H1 (cell line): ENCODE measurements around the gene COG7. TPM values are rescaled to one million over a fixed set of nuclear protein-coding genes. Genes with fewer than 3 reads are reported as not detected.
A peak's percentile ranks its signal among the peaks of the same experiment; 100 is the strongest.

Experiments
- CTCF ChIA-PET: fragments of 300-600 bp; sonication (Branson Sonifier 250); formaldehyde crosslinking; loops from one replicate; lab custom pipeline; 2021; ENCODE audit not compliant: partially characterized antibody; lab: Charles Lee
- POLR2A ChIA-PET: fragments of 300-600 bp; sonication (Branson Sonifier 250); formaldehyde crosslinking; loops from one replicate; lab custom pipeline; 2021; ENCODE audit warnings: inconsistent platforms; ENCODE audit not compliant: partially characterized antibody; lab: Charles Lee
- DNase-seq, 2 experiments: peaks; one replicate each; pipeline versions ENCODE4 v3.0.0 to v3.0.0-alpha.2; 2010 to 2022; ENCODE audit warnings: low spot score in 2 of 2, low read depth in 1 of 2, mixed read lengths in 1 of 2
- FAIRE-seq: peaks from 2 replicates; lab custom pipeline; 2011; peaks lifted over from hg19 to GRCh38; lab: Jason Lieb, UNC
- H2AFZ ChIP-seq: 2 replicates; pipeline ENCODE4 v1.8.1; 2012; ENCODE audit warnings: low read length, inconsistent platforms
- H2AK5ac ChIP-seq: 2 replicates; pipeline ENCODE4 v1.6.1; 2013; ENCODE audit warnings: low read depth, low read length
- H2BK120ac ChIP-seq: replicated peaks from 2 replicates; pipeline ENCODE3; 2013; ENCODE audit warnings: low read depth, low read length, inconsistent platforms
- H2BK12ac ChIP-seq: 2 replicates; pipeline ENCODE4 v1.6.1; 2013; ENCODE audit warnings: low read depth, low read length
- H2BK15ac ChIP-seq: 2 replicates; pipeline ENCODE4 v1.6.1; 2013; ENCODE audit warnings: low read length
- H2BK20ac ChIP-seq: 2 replicates; pipeline ENCODE4 v1.6.1; 2013; ENCODE audit warnings: low read length
- H2BK5ac ChIP-seq: 2 replicates; pipeline ENCODE4 v1.6.1; 2013; ENCODE audit warnings: low read depth, low read length
- H3K14ac ChIP-seq: 2 replicates; pipeline ENCODE4 v1.6.1; 2013; ENCODE audit warnings: inconsistent platforms; ENCODE audit not compliant: insufficient read length
- H3K18ac ChIP-seq: 2 replicates; pipeline ENCODE4 v1.6.1; 2013; ENCODE audit warnings: low read length; ENCODE audit errors: extremely low read depth
- H3K23ac ChIP-seq: 2 replicates; pipeline ENCODE4 v1.6.1; 2013; ENCODE audit warnings: inconsistent platforms; ENCODE audit not compliant: insufficient read length
- H3K23me2 ChIP-seq: 2 replicates; pipeline ENCODE4 v1.6.1; 2013; ENCODE audit warnings: low read depth, low read length
- H3K27ac ChIP-seq: 2 replicates; pipeline ENCODE4 v1.6.1; 2011; ENCODE audit warnings: low read depth, low read length, inconsistent platforms
- H3K27me3 ChIP-seq, 4 experiments: replicated peaks in 1 of 4; 1 replicate in 1 of 4; 2 replicates in 3 of 4; pipeline versions ENCODE4 v1.6.1 to v1.8.1; 2011 to 2013; ENCODE audit warnings: low read length in 3 of 4, mild to moderate bottlenecking in 3 of 4, inconsistent platforms in 2 of 4, mixed read lengths in 2 of 4, moderate library complexity in 1 of 4; ENCODE audit not compliant: control insufficient read depth in 3 of 4, insufficient read depth in 3 of 4; ENCODE audit errors: extremely low read depth in 1 of 4
- H3K36me3 ChIP-seq, 4 experiments: 2 replicates each; pipeline versions ENCODE4 v1.6.1 to v1.8.1; 2011 to 2013; ENCODE audit warnings: mild to moderate bottlenecking in 4 of 4, low read length in 3 of 4, moderate library complexity in 2 of 4, control low read depth in 1 of 4, inconsistent platforms in 1 of 4; ENCODE audit not compliant: insufficient read depth in 4 of 4, control insufficient read depth in 2 of 4
- H3K4ac ChIP-seq: replicated peaks from 2 replicates; pipeline ENCODE3; 2013; ENCODE audit warnings: low read length, low read depth, mixed read lengths, inconsistent platforms; ENCODE audit not compliant: insufficient read length
- H3K4me1 ChIP-seq, 4 experiments: replicated peaks in 1 of 4; 1 replicate in 1 of 4; 2 replicates in 3 of 4; pipeline versions ENCODE4 v1.6.1 to v1.8.1; 2011 to 2013; ENCODE audit warnings: low read length in 3 of 4, inconsistent platforms in 2 of 4, mixed read lengths in 1 of 4; ENCODE audit not compliant: insufficient read depth in 4 of 4, control insufficient read depth in 3 of 4
- H3K4me2 ChIP-seq, 2 experiments: 2 replicates each; pipeline versions ENCODE4 v1.6.1 to v1.8.1; 2011 to 2013; ENCODE audit warnings: low read depth in 2 of 2, low read length in 2 of 2, control low read depth in 1 of 2, inconsistent platforms in 1 of 2, mild to moderate bottlenecking in 1 of 2; ENCODE audit not compliant: insufficient read depth in 1 of 2
- H3K4me3 ChIP-seq, 4 experiments: fragments of 200-600, 300-600 bp in 1 of 4; sonication (generic), shearing (Covaris generic), sonication (Bioruptor Twin) in 1 of 4; 2 replicates each; pipeline versions ENCODE4 v1.5.1 to v1.8.1; 2011 to 2016; ENCODE audit warnings: low read length in 4 of 4, low read depth in 3 of 4, control low read depth in 2 of 4, inconsistent platforms in 2 of 4, mild to moderate bottlenecking in 2 of 4, mixed read lengths in 1 of 4, moderate library complexity in 1 of 4; ENCODE audit not compliant: insufficient read depth in 2 of 4; ENCODE audit errors: extremely low read depth in 1 of 4
- H3K56ac ChIP-seq: replicated peaks from 2 replicates; pipeline ENCODE3; 2013; ENCODE audit warnings: low read depth, mild to moderate bottlenecking, mixed read lengths, low read length, inconsistent platforms; ENCODE audit not compliant: insufficient read length
- H3K79me1 ChIP-seq: 2 replicates; pipeline ENCODE4 v1.6.1; 2013; ENCODE audit warnings: low read depth, low read length, control low read depth
- H3K79me2 ChIP-seq, 2 experiments: 2 replicates each; pipeline versions ENCODE4 v1.6.1 to v1.8.1; 2012 to 2013; ENCODE audit warnings: low read length in 2 of 2, mild to moderate bottlenecking in 2 of 2, inconsistent platforms in 1 of 2; ENCODE audit not compliant: insufficient read depth in 2 of 2, control insufficient read depth in 1 of 2
- H3K9ac ChIP-seq, 4 experiments: replicated peaks in 1 of 4; 1 replicate in 1 of 4; 2 replicates in 3 of 4; pipeline versions ENCODE4 v1.6.1 to v1.8.1; 2011 to 2013; ENCODE audit warnings: low read depth in 3 of 4, low read length in 3 of 4, control low read depth in 2 of 4, mild to moderate bottlenecking in 2 of 4, moderate library complexity in 2 of 4, inconsistent platforms in 1 of 4; ENCODE audit errors: extremely low read depth in 1 of 4
- H3K9me3 ChIP-seq, 2 experiments: 2 replicates each; pipeline versions ENCODE4 v1.6.1 to v1.8.1; 2012 to 2013; ENCODE audit warnings: mild to moderate bottlenecking in 2 of 2, moderate library complexity in 2 of 2, control low read depth in 1 of 2, inconsistent platforms in 1 of 2, low read depth in 1 of 2, low read length in 1 of 2, mixed read lengths in 1 of 2; ENCODE audit not compliant: insufficient read depth in 2 of 2
- H4K20me1 ChIP-seq, 2 experiments: replicated peaks in 1 of 2; 2 replicates each; pipeline versions ENCODE3 to v1.8.1; 2011 to 2013; ENCODE audit warnings: inconsistent platforms in 2 of 2, low read length in 2 of 2, mild to moderate bottlenecking in 1 of 2; ENCODE audit not compliant: insufficient read depth in 2 of 2, control insufficient read depth in 1 of 2
- H4K5ac ChIP-seq: 2 replicates; pipeline ENCODE4 v1.6.1; 2013; ENCODE audit warnings: low read length, low read depth, mixed read lengths, inconsistent platforms; ENCODE audit not compliant: insufficient read length
- H4K8ac ChIP-seq: 2 replicates; pipeline ENCODE4 v1.8.0; 2013; ENCODE audit warnings: mild to moderate bottlenecking, moderate library complexity, low read length, inconsistent platforms; ENCODE audit not compliant: insufficient read depth; ENCODE audit errors: extremely low read depth
- H4K91ac ChIP-seq: replicated peaks from 2 replicates; pipeline ENCODE3; 2013; ENCODE audit warnings: low read length, mixed read lengths, inconsistent platforms; ENCODE audit not compliant: insufficient read length
- CBX8 ChIP-seq: fragments of 300-800, 300-1000 bp; sonication (generic); IDR thresholded peaks from 2 replicates; pipeline ENCODE4 v1.7.1; 2016; ENCODE audit warnings: low read depth, low read length, borderline replicate concordance
- CHD1 ChIP-seq: IDR thresholded peaks from 2 replicates; pipeline ENCODE4 v1.6.1; 2012; ENCODE audit warnings: low read depth, low read length, improper control_type of control experiment
- NRF1 ChIP-seq: IDR thresholded peaks from 2 replicates; pipeline ENCODE4 v1.6.1; 2011; ENCODE audit warnings: mild to moderate bottlenecking, low read depth, low read length, improper control_type of control experiment
- SP4 ChIP-seq: IDR thresholded peaks from 2 replicates; pipeline ENCODE4 v1.6.1; 2012; ENCODE audit warnings: low read length, inconsistent platforms
- TEAD4 ChIP-seq: IDR thresholded peaks from 2 replicates; pipeline ENCODE4 v1.6.1; 2012; ENCODE audit warnings: low read depth, low read length, inconsistent platforms, mixed read lengths
- WGBS, 2 experiments: shearing (Covaris generic) in 1 of 2; methylation state at CpG; one replicate each; pipeline versions ENCODE4 v1.1.6 to v1.1.7; 2013 to 2015; ENCODE audit warnings: low lambda C conversion rate in 2 of 2, mixed read lengths in 2 of 2, inconsistent platforms in 1 of 2, low coverage in 1 of 2, missing lambda C conversion rate in 1 of 2; ENCODE audit not compliant: insufficient replicate concordance in 2 of 2, insufficient coverage in 1 of 2, insufficient read length in 1 of 2; ENCODE audit errors: extremely low coverage in 1 of 2, missing lambda C conversion rate in 1 of 2; 5-methylcytosine and 5-hydroxymethylcytosine counted together
- polyA plus RNA-seq, 7 experiments: library from polyadenylated mRNA; depleted of rRNA in 3 of 7; stranded (reverse) in 5 of 7; unstranded in 2 of 7; fragments of >200 nt in 5 of 7; fragments of 200-250 nt in 2 of 7; gene quantifications; 1 replicate in 5 of 7; 2 replicates in 1 of 7; 4 replicates in 1 of 7; pipeline versions ENCODE4 v1.2.1 to v1.2.3, GENCODE V29; 2011 to 2013; ENCODE audit warnings: missing spikeins in 2 of 7, mixed read lengths in 2 of 7
- total RNA-seq: library from RNA; stranded (reverse); fragmentation: NEBNext Ultra II Directional; extraction: Animal tissue kit (Norgen Biotek cat#: 25700); gene quantifications from 2 replicates; pipeline ENCODE4 v1.2.1, GENCODE V29; 2021
- TF ChIP-seq, protein P1 (sequence below), 3 experiments: IDR thresholded peaks; 1 replicate in 2 of 3; 2 replicates in 1 of 3; pipeline versions ENCODE4 v1.5.1 to v1.6.1; 2011; ENCODE audit warnings: low read length in 3 of 3, mild to moderate bottlenecking in 3 of 3, inconsistent platforms in 2 of 3, low read depth in 1 of 3, moderate library complexity in 1 of 3; ENCODE audit not compliant: insufficient read depth in 1 of 3; ENCODE audit errors: control extremely low read depth in 1 of 3
- TF ChIP-seq, protein P2 (sequence below): IDR thresholded peaks from 2 replicates; pipeline ENCODE4 v1.6.1; 2012; ENCODE audit warnings: low read length, inconsistent platforms

Gene COG7
- total and polyA plus RNA-seq, 2 of the 8 experiments (the other 6 are each of a cell fraction or from before 2014, with no cell fraction given), result 17.2 to 40.4 TPM

DNA sequence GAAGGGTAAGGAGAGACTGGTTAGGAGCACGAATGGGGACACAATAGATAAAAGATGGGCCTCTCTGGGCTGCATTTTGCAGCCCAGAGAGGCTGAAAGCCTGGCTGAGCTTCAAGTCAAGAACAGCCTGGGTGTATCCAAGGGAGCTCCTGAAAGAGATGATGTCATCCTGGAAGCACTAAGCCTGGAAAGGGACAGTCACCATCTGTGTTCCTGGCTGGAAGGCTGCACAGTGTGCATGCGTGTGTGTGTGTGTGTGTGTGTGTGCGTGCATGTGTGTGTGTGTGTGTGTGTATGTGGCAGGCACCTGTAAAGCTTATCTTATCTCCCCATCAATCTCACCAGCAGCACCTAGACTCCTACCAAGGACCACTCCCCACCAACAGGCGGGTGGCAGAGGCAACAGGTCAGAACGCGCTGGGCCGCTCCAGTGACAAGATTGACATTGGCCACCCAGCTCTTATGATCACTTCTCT, 44.1 kb downstream of the COG7 start:
- peaks cover 5 to 28% (median 9%) of the 10 kb centered on the region in 4 experiments; a peak in 5 of 8 replicates for H3K36me3 ChIP-seq
- H3K4ac ChIP-seq, result no peak overlapping the region
- H2BK120ac ChIP-seq, result no peak overlapping the region
- TF ChIP-seq NRF1 (no peak), TEAD4 (no peak), SP4 (no peak), CHD1 (no peak), CBX8 (no peak)
- TF ChIP-seq, protein P1, sequence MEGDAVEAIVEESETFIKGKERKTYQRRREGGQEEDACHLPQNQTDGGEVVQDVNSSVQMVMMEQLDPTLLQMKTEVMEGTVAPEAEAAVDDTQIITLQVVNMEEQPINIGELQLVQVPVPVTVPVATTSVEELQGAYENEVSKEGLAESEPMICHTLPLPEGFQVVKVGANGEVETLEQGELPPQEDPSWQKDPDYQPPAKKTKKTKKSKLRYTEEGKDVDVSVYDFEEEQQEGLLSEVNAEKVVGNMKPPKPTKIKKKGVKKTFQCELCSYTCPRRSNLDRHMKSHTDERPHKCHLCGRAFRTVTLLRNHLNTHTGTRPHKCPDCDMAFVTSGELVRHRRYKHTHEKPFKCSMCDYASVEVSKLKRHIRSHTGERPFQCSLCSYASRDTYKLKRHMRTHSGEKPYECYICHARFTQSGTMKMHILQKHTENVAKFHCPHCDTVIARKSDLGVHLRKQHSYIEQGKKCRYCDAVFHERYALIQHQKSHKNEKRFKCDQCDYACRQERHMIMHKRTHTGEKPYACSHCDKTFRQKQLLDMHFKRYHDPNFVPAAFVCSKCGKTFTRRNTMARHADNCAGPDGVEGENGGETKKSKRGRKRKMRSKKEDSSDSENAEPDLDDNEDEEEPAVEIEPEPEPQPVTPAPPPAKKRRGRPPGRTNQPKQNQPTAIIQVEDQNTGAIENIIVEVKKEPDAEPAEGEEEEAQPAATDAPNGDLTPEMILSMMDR (IDR thresholded peaks at IDR 0.05; ENCODE audit: control extremely low read depth in 1 of 3, insufficient read depth in 1 of 3, low read depth in 1 of 3, low read length in 3 of 3), result no peak
- TF ChIP-seq, protein P2, sequence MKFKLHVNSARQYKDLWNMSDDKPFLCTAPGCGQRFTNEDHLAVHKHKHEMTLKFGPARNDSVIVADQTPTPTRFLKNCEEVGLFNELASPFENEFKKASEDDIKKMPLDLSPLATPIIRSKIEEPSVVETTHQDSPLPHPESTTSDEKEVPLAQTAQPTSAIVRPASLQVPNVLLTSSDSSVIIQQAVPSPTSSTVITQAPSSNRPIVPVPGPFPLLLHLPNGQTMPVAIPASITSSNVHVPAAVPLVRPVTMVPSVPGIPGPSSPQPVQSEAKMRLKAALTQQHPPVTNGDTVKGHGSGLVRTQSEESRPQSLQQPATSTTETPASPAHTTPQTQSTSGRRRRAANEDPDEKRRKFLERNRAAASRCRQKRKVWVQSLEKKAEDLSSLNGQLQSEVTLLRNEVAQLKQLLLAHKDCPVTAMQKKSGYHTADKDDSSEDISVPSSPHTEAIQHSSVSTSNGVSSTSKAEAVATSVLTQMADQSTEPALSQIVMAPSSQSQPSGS, result 0 out of 2 replicates have a peak, but pooled peaks have one; percentile 25
- H2BK5ac ChIP-seq, result peak overlapping the region; percentile 75; the same call in 1 of the 2 replicates
- FAIRE-seq (no peak), DNase-seq (no peak)
- no peak overlapping the region for H3K27ac ChIP-seq
- no peaks in the 10 kb centered on the region for H3K23me2 ChIP-seq
- H3K79me1 ChIP-seq, result no peaks in the 10 kb centered on the region
- no peak overlapping the region for H4K8ac ChIP-seq
- WGBS, 2 experiments, result 88% methylated on average over 7 of the region's 7 CpGs; no CpG with 5 or more reads in 1 of the 2 experiments
- H3K79me2 ChIP-seq, result no peaks in the 10 kb centered on the region
- H3K18ac ChIP-seq, result peak overlapping the region; percentile 78; the same call in 1 of the 2 replicates
- no peak overlapping the region for H3K23ac ChIP-seq
- peak overlapping the region in 1 of 4 experiments; percentile 54; a peak in 2 of 7 replicates for H3K9ac ChIP-seq
- H2AK5ac ChIP-seq, result peak overlapping the region; percentile 86; the same call in 1 of the 2 replicates
- no peak overlapping the region for H3K56ac ChIP-seq
- H3K14ac ChIP-seq, result no peak overlapping the region
- POLR2A ChIA-PET, result interaction anchor here (0.6 to 2.3 kb wide), 4 partner anchors 10 to 101 kb away, joined by 3 to 15 read pairs (median 3); no protein-coding TSS in a partner anchor
- no peaks in the 10 kb centered on the region for H4K20me1 ChIP-seq
- 0 out of 2 replicates have a peak overlapping the region, but pooled peaks have one; percentile 84 for H2BK12ac ChIP-seq
- no peak overlapping the region for H2BK15ac ChIP-seq
- H4K5ac ChIP-seq, result no peak overlapping the region
- CTCF ChIA-PET, result interaction anchor here (0.6 to 8.4 kb wide), 5 partner anchors 9 to 83 kb away, joined by 3 to 53 read pairs (median 6); no protein-coding TSS in a partner anchor
- no peak overlapping the region for H3K4me2 ChIP-seq
- H4K91ac ChIP-seq, result no peak overlapping the region
- H3K4me3 ChIP-seq, result no peak overlapping the region
- H2BK20ac ChIP-seq, result 0 out of 2 replicates have a peak overlapping the region, but pooled peaks have one; percentile 32
- H3K4me1 ChIP-seq, result peaks cover 4 to 14% (median 9%) of the 10 kb centered on the region in 4 experiments
- H3K27me3 ChIP-seq, result no peaks in the 10 kb centered on the region
- H2AFZ ChIP-seq, result no peak overlapping the region
- H3K9me3 ChIP-seq, result no peaks in the 10 kb centered on the region
